ENCODE results near the gene PSME1.

- TF ChIP-seq CTCF (IDR thresholded peaks at IDR 0.05) = no peak
- TF ChIP-seq POLR2A (IDR thresholded peaks at IDR 0.05) = no peak
These were observed 22.6 kb upstream of the PSME1 start for GRCh38 chr14:24113379-24113800.
